Esophagus squamous epithelium (tissue), 4 donors: ENCODE data around the gene SPATA9.

Source experiments
- CTCF ChIP-seq, 6 experiments: fragments of 450-650 bp in 4 of 6; fragments of 200-600 bp in 2 of 6; sonication (generic) in 2 of 6; IDR thresholded peaks; one replicate each; pipeline ENCODE4 v1.5.1; 2016 to 2019; ENCODE audit warnings: antibody characterized with exemption in 6 of 6, mild to moderate bottlenecking in 4 of 6, moderate library complexity in 4 of 6
- POLR2A ChIP-seq, 4 donors: fragments of 450-650 bp; IDR thresholded peaks; one replicate each; pipeline ENCODE4 v1.6.1; 2017; ENCODE audit warnings: antibody characterized with exemption in 4 of 4, mild to moderate bottlenecking in 4 of 4, moderate library complexity in 3 of 4

GRCh38 chr5:95664204-95664786, 18.5 kb downstream of the SPATA9 start:
- TF ChIP-seq CTCF (IDR thresholded peaks at IDR 0.05) (peak; percentile 49 to 85 (median 77)), POLR2A (IDR thresholded peaks at IDR 0.05) (no peak)
